Upper lobe of right lung (tissue), 1 donor: ENCODE data around the gene CHMP4B. TPM values are rescaled to one million over a fixed set of nuclear protein-coding genes. Genes with fewer than 3 reads are reported as not detected.
A peak's percentile ranks its signal among the peaks of the same experiment; 100 is the strongest.

Source experiments
- ATAC-seq: fragments of 200-7000 bp; cut with Tn5 transposase; one replicate; pipeline ENCODE4 v1.9.1; 2020; ENCODE audit warnings: mild to moderate bottlenecking, moderate library complexity
- DNase-seq: peaks from one replicate; pipeline ENCODE4 v3.0.0-alpha.2; 2020
- H3K27ac ChIP-seq: fragments of 200-600 bp; one replicate; pipeline ENCODE4 v1.8.0; 2022
- H3K27me3 ChIP-seq: fragments of 200-600 bp; one replicate; pipeline ENCODE4 v1.8.0; 2022; ENCODE audit warnings: mild to moderate bottlenecking
- H3K36me3 ChIP-seq: fragments of 200-600 bp; one replicate; pipeline ENCODE4 v1.8.0; 2022
- H3K4me1 ChIP-seq: fragments of 200-600 bp; one replicate; pipeline ENCODE4 v1.8.0; 2022
- H3K4me3 ChIP-seq: fragments of 200-600 bp; one replicate; pipeline ENCODE4 v1.8.0; 2022; ENCODE audit warnings: mild to moderate bottlenecking
- H3K9me3 ChIP-seq: fragments of 200-600 bp; one replicate; pipeline ENCODE4 v1.8.0; 2022
- CTCF ChIP-seq: fragments of 200-600 bp; IDR thresholded peaks from one replicate; pipeline ENCODE4 v1.8.0; 2022; ENCODE audit warnings: antibody characterized with exemption
- intact Hi-C: fragments of 100-400 bp; cut with DNase I; formaldehyde crosslinking; loops from one replicate; pipeline ENCODE4 v1.11.0; 2022
- total RNA-seq: library from RNA; stranded (reverse); fragmentation: NEBNext Ultra II Directional; extraction: Animal tissue kit (Norgen Biotek cat#: 25700); gene quantifications from one replicate; pipeline ENCODE4 v1.2.1, GENCODE V29; 2021
- donor health status: DM: no; HTN: yes; CAD: no; lungs with severe emphysema.

CHMP4B gene
- total RNA-seq, 1 donor from 2014 or later: 86.6 TPM

- peak; percentile 75 for DNase-seq
- peak overlapping the region; percentile 51 for H3K27ac ChIP-seq
- no peaks in the 10 kb centered on the region for H3K9me3 ChIP-seq
- ATAC-seq: peak; percentile 89
- no peak for TF ChIP-seq CTCF
- H3K4me3 ChIP-seq: no peak overlapping the region
- no peaks in the 10 kb centered on the region for H3K27me3 ChIP-seq
- H3K4me1 ChIP-seq: peaks cover 8% of the 10 kb centered on the region
- H3K36me3 ChIP-seq: no peaks in the 10 kb centered on the region
- intact Hi-C loops: no loop called here
Observed at GRCh38 chr20:33796263-33796906, 14.8 kb upstream of the CHMP4B start.

GRCh38 chr20:33796907-33797544 lies 14.1 kb upstream of the CHMP4B start:
- no peak overlapping the region for H3K4me3 ChIP-seq
- intact Hi-C loops: no loop called here
- ATAC-seq (no peak), DNase-seq (no peak)
- peaks cover 8% of the 10 kb centered on the region for H3K4me1 ChIP-seq
- H3K36me3 ChIP-seq: no peaks in the 10 kb centered on the region
- TF ChIP-seq CTCF: no peak
- H3K27ac ChIP-seq: peak overlapping the region; percentile 51
- H3K9me3 ChIP-seq: no peaks in the 10 kb centered on the region
- no peaks in the 10 kb centered on the region for H3K27me3 ChIP-seq

- H3K27ac ChIP-seq: no peak overlapping the region
- no peak for TF ChIP-seq CTCF
- no peak overlapping the region for H3K4me3 ChIP-seq
- no peaks in the 10 kb centered on the region for H3K36me3 ChIP-seq
- no peaks in the 10 kb centered on the region for H3K9me3 ChIP-seq
- intact Hi-C loops: no loop called here
- peaks cover 7% of the 10 kb centered on the region for H3K4me1 ChIP-seq
- H3K27me3 ChIP-seq: no peaks in the 10 kb centered on the region
- no peak for DNase-seq
- no peak for ATAC-seq
Observed at GRCh38 chr20:33798444-33798843, 12.7 kb upstream of the CHMP4B start.

GRCh38 chr20:33803921-33804337 lies 7.2 kb upstream of the CHMP4B start:
- intact Hi-C loops: no loop called here
- Histone ChIP-seq H3K4me3 (no peak overlapping the region), H3K4me1 (no peaks in the 10 kb centered on the region), H3K36me3 (no peaks in the 10 kb centered on the region), H3K27me3 (no peaks in the 10 kb centered on the region), H3K9me3 (no peaks in the 10 kb centered on the region), H3K27ac (no peak overlapping the region)
- ATAC-seq (no peak), DNase-seq (no peak)
- TF ChIP-seq CTCF: no peak

GRCh38 chr20:33808388-33808787 lies 2.8 kb upstream of the CHMP4B start:
- Histone ChIP-seq H3K4me3 (no peak overlapping the region), H3K27ac (no peak overlapping the region), H3K4me1 (peaks cover 14% of the 10 kb centered on the region), H3K36me3 (no peaks in the 10 kb centered on the region), H3K27me3 (no peaks in the 10 kb centered on the region), H3K9me3 (no peaks in the 10 kb centered on the region)
- DNase-seq (no peak), ATAC-seq (no peak)
- no peak for TF ChIP-seq CTCF
- intact Hi-C loops: no loop called here
